ENCODE results near the gene KDM2B.

Gene KDM2B

DNA sequence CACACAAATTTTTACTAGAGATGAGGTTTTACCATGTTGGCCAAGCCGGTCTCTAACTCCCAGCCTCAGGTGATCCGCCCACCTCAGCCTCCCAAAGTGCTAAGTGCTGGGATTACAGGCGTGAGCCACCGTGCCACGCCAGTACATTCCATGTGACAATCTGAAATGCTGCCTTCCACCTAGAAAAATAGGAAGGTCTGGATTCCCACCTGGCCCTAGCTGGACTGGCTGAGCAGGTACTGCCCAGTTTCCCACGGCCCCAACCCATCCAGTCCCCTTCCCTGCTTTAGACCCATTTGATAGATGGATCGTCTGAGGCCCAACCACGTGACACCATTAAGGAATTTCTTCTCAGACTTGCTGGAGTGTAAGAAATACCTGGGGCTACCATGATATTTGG is 55.4 kb downstream of the KDM2B start:
- DNase-seq = no peak

DNA sequence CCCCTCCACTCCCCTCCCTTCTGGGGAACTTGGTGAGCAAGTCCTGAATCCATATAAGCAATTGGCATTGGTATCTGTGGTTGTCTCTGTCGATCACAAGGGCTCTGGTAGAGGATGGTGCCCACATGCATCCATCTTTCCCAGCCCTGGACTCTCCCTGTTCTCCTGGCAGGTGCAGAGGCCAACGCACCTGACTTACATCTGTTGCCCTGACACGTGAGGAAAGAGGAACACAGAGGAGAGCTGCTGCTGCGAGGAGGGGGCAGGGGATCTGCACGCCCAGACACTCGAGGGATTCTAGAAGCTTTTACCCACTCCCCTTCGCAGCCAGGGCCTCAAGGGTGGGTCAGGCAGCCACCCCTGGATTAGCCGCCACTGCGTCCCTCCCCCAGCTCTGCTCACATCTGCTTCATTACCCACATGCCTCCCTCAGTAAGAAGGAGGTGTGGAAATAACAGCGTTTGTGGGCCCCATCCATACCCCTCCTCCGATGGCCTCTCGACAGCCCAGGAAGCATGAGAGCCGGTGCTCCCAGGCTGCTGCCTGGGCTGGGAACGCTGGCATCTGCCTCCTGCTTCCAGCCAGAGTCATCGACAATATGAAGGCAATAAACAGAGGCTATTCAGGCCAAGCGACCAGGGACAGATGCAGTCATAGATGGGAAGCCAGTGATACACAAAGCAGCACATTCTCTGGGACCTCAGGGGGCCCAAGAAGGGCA is 56.5 kb downstream of the KDM2B start:
- no peak for DNase-seq

DNA sequence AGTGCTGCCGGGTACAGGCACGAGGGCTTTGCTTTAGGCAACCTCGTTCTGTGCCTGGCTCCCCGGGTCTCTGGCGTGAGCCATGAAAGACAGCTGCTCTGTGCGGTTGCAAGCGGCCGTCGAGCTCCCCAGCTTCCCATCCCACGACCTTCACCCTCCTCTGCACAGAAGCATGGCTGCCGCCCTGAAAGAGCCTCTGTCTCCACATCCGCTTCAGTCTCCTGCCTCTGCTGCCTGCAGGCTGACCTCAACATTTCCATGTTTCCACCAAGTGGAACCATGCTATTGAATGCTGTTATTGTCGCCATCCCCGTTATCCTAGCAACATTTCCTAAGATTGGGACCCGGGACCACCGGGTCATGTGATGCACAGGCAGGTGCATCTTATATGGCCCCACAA is 57.1 kb downstream of the KDM2B start:
- DNase-seq = no peak

DNA sequence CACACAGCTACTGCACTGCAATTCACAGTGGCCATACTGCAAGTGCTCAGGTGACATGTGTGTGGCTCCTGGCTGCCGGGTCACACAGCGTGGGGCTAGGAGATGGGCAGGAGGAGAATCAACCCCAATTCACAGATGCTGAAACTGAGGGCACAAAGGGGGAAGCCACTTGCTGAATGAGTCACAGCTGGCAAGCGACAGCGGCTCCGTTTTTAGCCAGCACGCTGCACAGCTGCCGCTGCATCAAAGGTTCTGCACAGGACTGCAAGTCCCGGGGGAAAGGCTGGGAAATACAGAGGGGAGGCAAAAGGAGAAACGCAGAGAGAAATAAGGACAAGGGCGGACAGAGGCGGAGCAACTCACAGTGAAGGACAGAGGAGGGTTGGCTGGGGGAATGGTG is 57.9 kb downstream of the KDM2B start:
- peak; percentile 10 for DNase-seq

DNA sequence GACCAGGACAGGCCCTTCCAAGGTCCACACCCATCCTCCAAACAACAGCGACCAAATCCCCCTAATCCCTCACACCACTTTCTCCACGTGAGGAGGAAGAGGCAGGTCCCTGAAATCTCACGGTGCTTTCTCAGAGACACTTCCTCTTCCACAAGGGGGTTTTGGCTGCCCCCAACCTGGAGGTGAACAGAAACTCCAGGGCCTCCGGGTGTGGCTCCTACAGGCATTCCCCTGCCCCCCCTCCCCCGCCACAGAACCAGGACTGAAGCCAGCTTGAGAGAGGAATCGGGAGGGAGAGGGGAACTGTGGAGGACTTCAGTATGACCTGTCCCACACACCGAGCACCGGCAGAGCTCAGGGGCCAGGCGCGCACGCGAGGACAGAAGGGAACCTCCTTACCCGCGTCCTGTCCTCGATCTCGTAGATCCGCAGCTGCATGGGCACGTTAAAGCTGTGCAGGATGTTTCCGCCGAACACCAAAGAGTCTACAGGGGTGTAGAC is 60.2 kb downstream of the KDM2B start:
- DNase-seq = no peak

DNA sequence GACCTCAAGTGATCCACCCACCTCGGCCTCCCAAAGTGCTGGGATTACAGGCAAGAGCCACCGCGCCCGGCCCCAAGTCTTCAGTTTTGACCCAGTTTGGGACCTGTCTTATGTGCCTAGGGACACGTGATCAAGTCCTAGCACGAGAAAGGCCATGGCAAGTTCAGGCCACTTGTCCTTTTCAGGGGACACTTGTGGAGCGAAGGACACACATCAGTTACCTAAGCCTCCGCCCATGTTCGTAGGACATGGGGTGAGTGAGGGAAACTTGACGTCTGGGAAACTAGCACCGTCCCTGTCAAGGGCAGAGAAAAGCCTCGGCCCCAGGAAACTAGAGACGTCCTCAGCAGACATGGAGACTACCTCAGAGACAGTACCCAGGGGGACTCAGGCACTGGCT is 60.7 kb downstream of the KDM2B start:
- no peak for DNase-seq

DNA sequence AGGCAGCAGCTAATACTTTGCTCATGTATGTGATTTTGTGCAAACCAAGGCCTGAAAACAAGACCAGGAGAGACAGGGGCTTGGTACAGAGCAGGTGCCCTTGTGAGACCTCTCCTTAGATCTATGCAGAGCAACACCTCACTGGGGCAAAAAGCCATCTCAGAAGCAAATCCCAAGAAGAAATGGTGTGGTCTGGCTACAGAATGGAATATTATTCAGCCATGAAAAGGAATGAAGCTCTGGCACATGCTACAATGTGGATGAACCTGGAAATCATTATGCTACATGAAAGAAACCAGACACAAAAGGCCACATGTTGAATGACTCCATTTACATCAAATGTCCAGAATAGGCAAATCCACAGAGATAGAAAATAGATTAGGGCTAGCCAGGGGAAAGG is 61.6 kb downstream of the KDM2B start:
- no peak for DNase-seq

DNA sequence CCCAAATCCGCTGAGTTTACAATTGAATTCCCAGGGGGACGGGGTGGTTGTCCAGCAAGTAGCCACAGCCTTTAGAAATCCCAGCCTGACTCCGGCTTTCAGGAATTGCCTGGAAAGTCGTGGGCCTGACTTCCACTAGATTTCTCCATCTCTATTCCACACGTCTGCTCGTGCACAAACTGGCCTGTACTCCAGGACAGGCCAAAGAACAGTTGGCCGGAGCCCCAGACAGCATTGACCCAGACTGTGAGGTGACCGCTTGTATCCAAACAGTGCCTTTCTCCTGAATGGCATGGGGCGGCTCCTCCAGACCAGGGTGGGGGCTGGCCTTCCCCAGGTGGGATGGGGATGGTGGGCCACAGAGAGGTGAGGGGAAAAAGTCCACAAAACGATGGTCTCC is 62.2 kb downstream of the KDM2B start:
- no peak for DNase-seq

DNA sequence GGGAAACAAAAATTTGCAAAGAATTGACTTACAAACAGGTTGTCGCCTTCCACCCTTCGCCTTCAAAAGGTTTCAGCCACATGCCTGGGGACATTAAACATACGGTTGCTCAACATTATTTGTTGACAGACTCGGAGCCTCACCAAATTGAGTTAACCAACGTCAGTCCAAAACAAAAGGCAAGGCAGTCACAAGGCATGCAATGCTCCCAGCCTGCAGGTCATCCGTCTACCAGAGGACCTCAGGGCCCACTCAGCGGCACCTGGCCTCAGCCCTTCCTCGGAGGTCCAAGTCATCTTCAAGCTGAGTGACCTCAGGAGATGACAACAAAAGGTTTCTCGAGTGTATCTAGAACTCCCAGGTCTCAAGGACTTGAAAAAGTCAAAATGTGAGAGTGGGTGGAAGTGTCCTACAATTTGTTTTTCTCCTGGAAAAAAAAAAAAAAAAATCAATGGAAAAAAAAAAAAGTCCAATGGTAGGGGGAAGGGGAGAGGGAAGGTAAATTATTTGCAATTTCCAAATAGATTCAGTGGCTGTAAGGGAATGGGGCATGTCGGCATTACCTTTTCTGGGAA is 64.3 kb downstream of the KDM2B start:
- no peak for DNase-seq

DNA sequence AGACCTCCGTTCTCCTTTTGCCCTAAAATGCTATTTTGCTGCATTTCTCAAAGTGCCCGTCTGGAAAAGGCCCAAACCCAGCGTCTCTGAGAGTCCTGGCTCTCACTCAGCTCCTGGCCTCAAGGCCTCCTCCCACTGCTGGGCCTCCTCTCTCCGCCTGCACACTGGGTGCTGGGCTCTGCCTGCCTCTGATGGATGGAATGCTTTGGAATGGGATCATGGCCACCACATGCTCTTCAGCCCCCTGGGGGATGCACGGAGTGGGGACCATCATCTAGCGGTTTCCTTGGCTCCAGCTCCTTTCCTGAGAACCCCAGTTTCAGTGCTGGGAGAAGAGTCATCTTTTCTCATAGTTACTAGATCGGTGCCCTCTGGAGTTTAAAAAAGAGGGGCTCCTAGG is 65.2 kb downstream of the KDM2B start:
- DNase-seq = no peak

DNA sequence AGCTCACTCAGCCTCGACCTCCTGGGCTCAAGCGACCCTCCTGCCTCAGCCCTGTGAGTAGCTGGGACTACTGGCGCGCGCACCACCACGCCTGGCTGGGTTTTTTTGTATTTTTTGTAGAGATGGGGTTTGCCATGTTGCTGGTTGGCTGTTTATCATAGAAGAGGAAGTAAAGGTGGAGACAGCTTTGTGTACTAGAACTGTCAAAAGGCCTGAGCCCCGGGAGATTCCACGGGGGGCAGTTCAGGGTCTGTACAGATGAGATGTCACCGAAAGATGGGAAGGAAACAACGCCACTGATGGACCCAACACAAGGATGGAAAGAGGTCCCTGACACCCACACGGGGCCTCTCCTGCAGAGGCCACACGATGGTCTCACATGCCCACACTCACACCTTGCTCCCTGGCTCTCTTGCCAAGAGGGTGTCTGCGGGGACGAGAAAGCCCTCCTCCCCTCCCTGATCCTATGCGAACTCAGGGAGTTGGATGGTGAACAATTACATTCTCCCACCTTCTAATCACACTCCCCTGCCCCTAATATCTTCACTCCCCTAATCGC is 66.6 kb downstream of the KDM2B start:
- no peak for DNase-seq

DNA sequence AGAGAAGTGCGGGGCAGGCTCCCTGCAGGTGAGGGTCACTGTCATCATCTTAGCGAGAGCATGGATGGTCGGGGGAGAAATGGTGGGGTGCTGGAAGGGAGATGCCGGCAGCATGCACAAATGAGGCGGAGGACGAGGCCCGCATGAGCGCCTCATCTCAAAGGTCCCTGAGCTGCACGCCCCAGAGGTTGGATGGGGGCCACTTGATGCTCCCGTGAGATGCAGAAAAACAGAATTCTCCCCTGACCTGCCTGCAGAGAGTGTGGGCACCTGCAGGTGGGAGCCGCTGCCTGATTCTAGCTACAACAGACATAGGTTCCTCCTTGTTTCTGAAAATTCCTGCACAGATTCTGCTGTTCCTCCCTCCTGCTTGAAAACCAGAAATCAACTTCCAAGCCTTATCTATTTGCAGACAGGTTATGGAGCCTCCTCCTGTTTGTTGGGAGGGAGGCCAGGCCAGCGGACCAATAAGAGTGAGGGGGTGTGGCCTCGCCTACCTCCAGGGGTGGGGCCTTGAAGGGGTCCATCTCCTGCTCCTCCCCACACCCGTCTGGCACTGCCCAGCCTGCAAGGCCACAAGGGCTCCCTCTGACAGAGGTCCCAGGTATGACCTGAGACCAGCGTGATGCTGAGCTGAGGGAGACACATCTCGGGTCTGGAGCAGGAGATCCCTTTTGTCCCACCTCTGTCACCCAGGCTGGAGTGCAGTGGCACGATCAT is 67.2 kb downstream of the KDM2B start:
- peak; percentile 18 for DNase-seq

DNA sequence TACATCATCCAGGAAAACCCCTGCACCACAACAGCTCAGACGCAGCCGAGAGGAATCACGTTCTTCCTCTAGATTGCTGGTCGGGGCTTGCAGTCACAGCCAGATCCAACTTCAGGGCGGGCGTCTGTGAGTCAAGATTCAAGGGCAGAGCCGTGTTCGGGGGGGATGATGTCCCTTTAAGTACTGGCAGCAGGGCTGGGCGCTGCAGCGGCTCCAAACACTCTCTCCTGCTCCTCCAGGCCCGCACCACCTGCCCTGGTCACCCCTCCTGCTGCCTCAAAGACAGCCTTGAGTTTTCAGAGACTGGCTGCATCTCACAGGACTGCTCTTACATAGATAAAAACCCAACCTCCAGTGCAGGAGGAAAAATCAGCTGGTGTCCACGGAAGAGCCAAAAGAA is 68.3 kb downstream of the KDM2B start:
- DNase-seq = no peak

DNA sequence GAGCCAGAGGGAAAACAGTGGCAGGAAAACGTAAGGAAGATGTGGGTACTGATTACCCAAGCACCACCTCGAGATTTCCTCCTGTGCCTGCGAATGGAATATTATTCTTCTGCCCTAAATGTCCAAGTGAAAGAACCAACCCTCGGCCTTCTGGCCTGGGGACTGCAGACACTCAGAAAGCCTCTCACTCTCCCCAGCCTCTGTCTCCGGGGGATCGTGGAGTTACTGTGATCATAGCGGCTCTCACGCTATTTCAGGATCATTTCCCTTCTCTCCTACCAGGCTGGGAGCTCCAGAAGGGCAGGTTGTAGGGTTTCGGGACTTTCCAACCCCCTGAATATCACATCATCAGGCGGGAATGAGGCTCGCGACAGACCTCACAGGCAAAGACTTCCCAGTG is 68.9 kb downstream of the KDM2B start:
- DNase-seq = no peak

DNA sequence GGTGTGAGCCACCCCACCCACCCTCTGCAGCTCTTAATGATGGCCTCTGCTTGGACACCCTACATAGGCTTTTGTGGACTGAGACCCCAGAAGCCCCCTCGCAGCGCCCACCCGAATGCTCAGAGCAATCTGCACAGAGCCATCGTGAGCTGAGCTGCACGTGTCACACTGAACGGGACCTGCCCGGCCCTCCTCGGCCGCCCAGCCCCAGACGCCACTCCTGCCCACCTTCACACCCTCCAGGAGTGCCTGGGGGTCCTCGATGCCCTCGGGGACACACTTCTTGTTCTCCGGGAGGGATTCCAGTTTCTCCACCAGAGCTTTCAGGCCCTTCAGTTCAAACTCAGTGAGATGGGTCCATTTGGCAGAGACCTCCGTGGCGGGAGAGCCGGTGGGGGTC is 71.5 kb downstream of the KDM2B start:
- DNase-seq = no peak

DNA sequence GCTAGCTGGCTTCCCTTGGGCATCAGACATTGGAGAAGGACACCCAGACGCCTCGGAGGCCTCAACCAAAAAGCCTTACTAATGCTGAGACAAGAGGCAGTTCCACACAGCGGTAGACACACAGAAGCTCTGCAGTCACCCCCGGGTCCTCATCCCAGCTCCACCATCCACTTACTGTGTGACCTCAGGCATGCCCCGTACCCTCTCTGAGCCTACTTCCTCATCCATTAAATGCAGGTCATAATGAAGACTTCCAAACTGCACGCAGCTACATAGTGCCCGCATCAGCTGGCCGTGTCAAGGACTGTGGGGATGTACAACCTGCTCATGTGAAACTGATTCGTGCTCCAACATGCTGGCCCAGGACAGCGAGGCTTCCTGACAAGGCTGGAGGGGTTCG is 72.3 kb downstream of the KDM2B start:
- DNase-seq = no peak

DNA sequence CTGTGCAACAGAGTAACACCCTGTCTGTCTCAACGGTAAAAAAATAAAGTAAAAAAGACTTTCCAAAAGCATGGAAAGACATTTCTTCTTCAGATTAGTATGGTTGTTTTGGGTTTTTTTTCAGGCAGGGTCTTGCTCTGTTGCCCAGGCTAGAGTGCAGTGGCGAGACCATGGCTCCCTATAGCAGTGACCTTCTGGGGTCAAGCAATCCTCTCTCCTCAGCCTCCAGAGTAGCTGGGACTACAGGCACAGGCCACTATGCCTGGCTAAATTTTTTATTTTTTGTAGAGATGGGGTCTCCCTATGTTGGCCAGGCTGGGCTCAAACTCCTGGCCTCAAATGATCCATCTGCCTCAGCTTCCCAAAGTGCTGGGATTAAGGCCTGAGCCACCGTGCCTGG is 72.8 kb downstream of the KDM2B start:
- DNase-seq = no peak

DNA sequence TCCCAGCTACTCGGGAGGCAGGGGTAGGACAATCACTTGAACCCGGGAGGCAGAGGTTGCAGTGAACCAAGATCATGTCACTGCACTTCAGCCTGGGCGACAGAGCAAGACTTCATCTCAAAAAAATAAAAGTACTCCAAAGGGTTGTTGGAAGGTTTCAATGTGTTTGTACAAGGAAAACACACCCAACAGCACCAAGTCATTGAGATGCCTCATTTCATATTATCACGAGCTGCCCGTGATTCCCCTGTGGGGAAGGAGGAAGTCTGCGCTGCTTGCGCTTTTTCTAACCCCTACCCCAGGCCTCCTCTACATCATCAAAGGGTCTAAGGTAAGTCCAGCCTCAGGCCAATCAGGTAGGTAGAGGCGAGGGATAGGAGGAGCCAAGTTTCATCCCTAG is 73.6 kb downstream of the KDM2B start:
- no peak for DNase-seq

DNA sequence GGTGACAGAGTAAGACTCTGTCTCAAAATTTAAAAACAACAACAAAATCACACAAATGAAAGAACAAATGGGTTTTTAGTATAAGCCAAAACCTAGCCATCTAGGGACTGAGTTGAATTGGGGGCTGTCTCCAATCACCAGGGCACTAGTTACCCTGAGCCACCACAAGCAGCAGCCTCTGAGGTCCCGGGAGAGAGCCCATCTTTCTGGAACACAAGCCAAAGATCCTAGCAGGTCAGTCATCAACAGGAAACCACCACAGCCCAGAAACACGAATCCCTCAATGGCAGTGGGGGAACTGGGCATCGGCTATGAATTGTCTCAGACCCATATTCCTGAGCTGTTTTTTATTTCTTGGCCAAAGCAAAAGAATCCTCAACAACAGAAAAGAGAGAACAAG is 75.3 kb downstream of the KDM2B start:
- DNase-seq = no peak

DNA sequence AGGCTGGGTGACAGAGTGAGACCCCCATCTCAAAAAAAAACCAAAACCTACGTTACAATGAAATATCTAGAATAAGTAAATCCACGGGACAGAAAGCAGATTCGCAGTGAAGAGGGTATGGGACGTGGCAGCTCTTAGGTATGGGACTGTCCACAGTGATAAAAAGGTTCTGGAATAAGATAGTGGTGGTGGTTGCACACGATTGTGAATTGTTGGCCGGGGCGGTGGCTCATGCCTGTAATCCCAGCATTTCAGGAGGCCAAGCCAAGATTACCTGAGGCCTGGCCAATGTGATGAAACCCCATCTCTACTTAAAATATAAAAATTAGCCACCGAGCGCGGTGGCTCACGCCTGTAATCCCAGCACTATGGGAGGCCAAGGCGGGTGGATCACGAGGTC is 76.3 kb downstream of the KDM2B start:
- no peak for DNase-seq

DNA sequence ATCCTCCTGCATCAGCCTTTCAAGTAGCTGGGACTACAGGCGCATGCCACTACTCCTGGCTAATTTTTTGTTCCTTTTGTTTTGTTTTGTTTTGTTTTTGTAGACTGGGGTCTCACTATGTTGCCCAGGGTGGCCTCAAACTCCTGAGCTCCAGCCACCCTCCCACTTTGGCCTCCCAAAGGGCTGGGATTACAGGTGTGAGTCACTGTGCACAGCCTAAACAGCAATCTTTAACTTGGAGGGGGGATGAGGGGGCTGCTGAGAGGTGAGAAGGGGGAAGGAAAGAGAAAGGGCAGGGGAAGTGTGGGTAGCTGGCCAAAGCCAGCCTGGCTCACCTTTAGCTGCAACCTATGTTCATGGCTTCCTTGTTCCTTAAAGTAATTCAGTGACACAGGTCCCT is 77.4 kb downstream of the KDM2B start:
- no peak for DNase-seq

DNA sequence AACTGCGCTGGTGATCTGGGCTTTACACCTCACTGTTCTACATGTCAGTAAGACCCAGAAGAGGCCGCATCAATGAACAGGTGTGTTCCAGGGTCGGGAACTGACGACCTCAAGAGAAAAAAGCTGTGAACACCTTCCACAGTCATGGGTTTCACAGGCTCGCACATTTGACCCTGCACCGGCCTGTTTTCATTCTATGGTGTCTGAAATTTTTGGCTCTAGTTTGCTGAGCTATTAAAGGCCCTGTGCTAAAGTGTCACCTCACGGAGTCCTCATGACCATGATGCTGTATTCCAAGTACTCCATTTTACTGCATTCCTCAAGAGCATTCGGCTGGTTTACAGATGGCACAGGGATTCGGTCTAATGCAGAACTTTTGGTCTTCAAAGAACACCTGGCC is 78.9 kb downstream of the KDM2B start:
- DNase-seq = no peak

DNA sequence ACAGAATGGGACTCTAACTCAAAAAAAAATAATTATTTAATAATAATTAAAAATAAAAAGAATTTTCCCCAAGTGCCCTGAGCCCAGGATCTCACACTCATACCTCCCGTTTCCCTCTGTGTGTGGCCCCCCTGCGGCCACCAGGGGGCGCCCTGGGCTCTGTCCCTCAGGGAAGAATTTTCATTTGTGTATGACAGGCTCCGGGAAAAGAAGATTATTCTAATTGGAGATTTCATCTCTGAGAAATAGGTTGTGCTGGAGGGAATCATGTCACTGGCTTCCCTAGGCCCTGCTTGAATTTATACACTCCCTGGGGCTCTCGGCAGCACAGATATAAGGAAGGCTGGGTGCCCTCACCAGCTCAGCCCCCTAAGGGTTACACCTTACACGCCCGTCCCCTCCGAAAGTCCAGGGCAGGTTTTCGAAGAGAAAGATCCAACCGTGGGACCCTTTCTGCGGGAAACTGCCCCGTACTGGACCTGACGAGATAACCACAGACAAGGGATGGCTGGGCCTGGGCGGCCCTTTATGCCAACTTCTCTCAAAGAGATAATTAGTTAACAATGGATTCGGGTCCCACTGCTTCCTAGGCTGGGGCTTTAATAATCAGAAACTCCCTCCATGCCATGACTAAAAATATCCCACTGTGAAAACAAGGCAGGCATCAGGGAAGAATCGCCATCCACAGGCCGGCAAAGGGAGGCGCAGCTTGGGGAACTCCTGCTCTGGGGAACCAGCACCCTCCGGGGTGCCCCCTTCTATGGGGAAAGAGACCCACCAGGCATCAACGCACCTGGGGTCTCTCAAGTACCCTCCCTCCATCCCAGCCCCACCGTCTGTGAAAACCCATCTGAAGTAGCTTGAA is 80.7 kb downstream of the KDM2B start:
- peak; percentile 67 for DNase-seq
